Measurements from ENCODE around the gene FILIP1L.

Gene FILIP1L

DNA sequence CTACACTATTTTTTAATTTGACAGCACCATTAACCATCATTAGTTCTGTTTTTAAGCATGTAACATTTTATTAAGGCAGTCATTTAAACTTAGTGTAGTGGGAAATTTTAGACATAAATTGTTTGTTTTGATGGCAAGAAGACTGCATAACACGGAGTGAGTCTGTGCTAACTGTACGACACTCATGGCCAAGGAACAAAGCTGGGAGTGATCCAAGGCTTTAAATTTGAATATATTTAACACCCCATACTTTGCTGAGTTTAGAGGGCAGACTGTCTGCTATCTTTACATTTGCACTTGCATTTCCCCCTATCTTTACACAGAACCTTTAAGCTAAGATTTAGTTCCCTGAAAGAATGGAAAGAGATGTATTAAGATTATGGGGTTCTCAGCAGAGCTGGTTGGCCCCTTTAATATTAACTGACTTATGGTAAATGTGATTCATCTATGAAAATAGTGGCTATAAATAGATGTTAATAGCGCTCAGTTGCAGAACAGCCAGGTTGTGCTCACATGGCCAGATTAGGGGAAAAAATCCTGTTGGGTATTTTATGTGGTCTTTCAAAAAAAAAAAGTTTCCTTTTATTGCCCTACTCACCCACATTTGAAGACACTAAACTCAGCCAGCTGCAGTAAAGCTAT is 175.9 kb downstream of the FILIP1L start:
- DNase-seq (ENCODE audit: extremely low read depth, low read depth), result no peak
- TF ChIP-seq, protein P1, sequence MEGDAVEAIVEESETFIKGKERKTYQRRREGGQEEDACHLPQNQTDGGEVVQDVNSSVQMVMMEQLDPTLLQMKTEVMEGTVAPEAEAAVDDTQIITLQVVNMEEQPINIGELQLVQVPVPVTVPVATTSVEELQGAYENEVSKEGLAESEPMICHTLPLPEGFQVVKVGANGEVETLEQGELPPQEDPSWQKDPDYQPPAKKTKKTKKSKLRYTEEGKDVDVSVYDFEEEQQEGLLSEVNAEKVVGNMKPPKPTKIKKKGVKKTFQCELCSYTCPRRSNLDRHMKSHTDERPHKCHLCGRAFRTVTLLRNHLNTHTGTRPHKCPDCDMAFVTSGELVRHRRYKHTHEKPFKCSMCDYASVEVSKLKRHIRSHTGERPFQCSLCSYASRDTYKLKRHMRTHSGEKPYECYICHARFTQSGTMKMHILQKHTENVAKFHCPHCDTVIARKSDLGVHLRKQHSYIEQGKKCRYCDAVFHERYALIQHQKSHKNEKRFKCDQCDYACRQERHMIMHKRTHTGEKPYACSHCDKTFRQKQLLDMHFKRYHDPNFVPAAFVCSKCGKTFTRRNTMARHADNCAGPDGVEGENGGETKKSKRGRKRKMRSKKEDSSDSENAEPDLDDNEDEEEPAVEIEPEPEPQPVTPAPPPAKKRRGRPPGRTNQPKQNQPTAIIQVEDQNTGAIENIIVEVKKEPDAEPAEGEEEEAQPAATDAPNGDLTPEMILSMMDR (IDR thresholded peaks at IDR 0.05; ENCODE audit: low read depth, low read length), result no peak

DNA sequence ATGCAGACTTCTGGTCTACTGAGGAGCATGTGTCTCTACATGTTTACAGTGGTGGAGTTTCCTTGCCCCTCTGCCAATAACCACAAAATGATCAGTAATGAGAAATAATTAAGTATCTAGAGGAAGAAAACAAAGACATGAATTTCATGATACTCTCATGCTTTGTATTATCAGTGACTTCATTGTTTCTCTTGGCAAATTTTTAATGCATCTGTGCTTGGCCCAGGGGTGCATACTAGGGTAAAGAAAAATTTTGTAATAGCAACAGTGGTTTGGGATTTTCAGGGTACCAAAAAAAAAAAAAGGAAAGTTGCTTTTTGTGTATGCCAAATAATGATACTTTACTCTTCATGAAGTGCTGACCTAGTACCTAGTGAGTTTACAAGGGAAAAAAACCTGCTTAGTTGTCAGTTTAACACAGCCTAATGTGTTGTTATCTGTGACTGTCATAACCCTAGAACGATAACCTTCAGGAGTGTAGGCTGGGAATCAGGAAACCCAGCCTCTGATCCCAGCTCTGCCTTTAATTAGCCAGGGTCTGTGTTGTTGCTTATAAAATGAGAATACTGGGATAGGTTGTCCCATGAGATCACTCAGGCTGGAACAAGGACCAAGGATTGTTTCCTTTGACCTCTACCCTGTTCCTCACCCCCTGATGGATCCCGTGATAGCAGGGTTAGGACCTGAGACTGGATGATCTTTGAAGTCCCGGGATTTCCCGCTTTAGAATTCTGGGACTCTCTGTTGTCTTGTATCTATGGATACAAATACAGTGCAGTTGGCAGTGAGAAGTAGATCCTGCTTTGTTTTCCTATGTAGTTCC is 179.1 kb downstream of the FILIP1L start:
- DNase-seq (ENCODE audit: extremely low read depth, low read depth), result no peak

DNA sequence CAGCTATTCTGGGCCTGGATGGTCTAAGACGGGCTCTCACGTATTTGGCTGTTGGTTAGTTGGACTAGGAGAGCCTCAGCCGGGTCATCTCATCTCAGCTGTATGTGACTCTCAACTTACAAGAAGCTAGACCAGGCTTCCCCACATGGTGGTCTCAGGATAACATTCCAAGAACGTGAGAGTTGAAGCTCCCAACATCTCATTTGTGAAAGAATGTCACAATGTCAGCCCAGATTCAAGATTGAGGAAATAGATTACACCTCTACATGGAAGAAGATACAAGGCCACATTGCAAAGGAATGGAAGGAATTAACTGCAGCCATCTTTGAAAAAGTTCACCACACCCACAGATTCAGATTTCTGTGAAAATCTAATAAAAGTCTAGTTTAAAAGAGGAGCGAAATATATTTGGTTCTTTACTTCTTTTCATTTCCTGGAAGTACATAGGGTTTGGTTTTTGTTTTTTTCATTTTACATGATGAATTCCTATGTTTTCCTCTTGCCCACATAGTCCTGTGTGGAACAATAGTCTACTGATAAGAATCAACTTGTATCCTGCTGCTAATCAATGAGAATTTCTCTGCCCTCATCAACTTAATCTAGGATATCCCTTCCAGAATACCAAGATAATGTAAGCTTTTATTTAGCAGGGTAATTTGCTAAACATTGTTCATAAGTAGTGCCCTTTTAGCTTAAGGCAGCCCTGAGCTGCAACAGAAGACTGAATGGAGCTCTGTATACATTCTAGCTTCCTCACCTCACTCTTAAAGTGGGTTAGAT is 180.1 kb downstream of the FILIP1L start:
- no peak for DNase-seq (ENCODE audit: extremely low read depth, low read depth)
- TF ChIP-seq, protein P1 (IDR thresholded peaks at IDR 0.05; ENCODE audit: low read depth, low read length), result no peak

More for the DNA sequence above, 179.1 kb downstream of the FILIP1L start:
- TF ChIP-seq, protein P1 (IDR thresholded peaks at IDR 0.05; ENCODE audit: low read depth, low read length), result no peak

DNA sequence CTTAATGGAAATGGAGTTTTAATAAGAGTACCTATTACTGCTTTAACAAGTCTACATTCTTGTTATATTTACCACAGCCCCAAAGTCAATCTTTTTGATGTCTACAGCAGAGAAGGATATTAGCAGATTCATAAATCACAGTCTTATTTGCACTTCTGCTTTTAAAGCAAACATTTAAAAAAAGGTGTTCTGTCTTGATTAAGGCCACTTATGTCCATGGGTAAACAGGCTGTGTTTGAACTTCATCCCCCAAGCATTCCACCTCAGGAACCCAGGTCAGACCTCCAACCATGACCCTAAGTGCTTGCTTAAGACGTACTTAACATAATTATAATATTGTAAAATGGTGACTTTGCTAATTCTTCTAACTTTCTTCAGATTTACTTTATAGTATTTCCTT is 183.2 kb downstream of the FILIP1L start:
- DNase-seq (ENCODE audit: extremely low read depth, low read depth), result no peak
- TF ChIP-seq, protein P1 (IDR thresholded peaks at IDR 0.05; ENCODE audit: low read depth, low read length), result no peak

DNA sequence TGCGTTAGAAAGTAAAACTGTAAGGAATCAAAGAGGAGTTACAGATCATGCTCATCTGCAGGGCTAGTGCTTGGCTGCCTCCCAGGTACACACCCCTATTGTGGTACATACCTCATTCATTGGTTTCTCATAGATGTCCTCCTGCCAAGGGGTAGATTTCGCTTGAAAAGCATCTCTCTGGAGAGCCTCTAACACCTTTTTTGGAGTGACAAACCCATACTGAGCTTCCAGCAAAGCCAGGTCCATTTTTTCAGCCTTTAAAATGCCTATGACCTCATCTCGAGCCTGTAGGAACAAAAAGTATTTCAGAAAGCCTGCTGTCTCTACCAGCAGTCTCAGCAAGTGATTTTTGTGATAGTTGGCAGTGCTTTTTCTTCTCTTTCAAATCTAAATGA is 184.6 kb downstream of the FILIP1L start:
- TF ChIP-seq, protein P1 (IDR thresholded peaks at IDR 0.05; ENCODE audit: low read depth, low read length), result no peak
- no peak for DNase-seq (ENCODE audit: extremely low read depth, low read depth)

DNA sequence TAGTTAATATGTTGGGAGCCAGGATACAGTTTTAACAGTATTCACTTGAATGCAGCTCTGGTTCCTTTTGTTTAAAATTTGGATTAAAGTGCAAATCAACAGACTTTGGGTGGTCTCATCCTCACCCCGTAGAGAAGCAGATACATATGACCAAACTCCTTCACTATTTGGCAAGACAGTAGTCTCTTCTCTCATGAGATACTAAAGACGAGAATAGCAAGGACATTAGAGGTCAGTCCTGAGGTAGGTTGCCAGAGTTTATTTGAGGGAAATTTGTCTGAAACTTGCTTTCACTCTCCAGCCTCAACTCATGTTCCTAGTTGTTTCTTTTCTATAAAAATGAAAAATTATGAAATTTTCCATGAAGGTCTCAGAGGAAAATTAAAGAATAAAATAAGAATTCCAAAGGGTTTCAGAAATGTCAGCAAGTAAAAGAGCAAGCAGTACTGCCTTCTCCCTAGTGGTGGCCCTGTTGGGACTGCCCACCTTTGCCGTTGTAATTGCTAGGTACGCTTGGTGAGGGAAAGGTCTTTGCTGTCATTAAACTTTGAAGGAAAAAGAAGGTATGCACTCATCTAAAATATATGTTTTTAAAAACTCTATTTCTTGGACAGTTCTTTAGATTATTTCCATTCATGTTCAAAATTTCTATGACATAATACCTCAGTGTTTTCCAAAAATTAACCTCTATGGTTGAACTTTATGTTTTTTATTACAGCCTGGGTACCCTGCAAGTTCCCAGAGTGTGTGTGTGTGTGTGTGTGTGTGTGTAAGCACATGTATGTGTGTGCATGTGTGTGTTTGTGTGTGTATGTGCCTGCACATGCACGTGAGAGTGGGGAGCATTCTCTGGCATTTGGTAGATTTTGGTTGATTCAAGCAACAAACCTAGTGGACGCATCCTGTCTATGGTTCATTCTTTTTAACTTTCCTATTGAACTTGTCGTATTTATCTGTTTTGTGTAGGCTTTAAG is 185.2 kb downstream of the FILIP1L start:
- no peak for DNase-seq (ENCODE audit: extremely low read depth, low read depth)
- TF ChIP-seq, protein P1 (IDR thresholded peaks at IDR 0.05; ENCODE audit: low read depth, low read length), result no peak
